Suppressor macrophage (primary cell): ENCODE data around the gene ALLC.
"Not testable (repeated sequence)": the region's sequence is repeated elsewhere in the genome, so short reads cannot be mapped to it uniquely, and the experiment has no call there.

Experiments used
- DNase-seq, 4 experiments: peaks; one replicate each; pipeline ENCODE4 v3.0.0-alpha.2; 2020 to 2022

The ALLC gene

DNA sequence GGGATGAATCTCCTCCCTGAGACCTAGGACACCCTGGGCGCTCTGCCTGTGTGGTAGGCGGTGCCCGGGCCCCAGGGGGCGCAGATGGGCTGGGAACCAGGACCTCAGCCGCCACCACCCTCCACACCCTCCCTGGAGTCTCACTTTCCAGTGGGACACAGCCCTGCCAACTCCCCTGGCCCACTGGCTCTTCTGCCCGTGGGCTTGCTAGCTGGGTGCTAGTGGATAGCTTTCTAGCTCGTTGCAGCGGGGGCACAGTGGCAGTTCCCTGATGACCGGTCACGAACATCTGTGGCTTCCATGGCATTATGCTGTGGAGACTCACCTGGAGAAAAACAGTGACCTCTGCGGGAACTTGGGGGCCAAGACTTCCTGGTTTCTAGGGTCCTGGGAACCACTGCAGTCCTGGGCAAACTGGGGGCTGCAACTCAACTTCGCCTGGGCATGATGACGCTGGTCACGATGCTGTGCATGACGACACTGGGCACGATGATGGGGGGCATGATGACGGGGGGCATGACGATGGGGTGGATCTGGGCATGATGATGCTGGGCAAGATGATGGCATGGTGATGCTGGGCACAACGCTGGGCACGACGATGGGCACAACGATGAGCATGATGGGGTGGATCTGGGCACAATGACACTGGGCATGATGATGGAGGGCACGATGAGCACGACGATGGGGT is 31.0 kb upstream of the ALLC start:
- no peak for DNase-seq

DNA sequence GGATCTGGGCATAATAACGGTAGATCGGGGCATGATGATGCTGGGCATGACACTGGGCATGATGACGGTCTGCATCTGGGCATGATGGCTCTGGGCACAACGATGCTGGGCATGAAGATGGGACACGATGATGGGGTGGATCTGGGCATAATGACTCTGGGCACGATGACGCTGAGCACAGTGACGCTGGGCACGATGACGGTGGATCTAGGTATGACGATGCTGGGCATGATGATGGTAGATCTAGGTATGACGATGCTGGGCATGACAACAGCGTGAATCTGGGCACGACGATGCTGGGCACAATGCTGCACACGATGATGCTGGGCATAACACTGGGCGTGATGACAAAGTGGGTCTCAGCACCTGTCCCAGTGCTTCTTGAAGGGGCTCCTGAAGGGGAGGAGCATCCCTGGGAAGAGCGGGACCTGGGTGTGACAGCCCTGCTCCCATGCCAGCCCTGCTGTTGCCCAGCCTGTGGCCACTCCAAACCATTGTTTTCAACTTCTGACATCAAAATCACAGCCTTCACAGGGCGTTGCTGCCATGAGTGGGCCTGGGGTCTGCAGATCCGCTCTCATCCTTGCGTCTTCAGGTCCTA is 30.4 kb upstream of the ALLC start:
- no peak for DNase-seq

DNA sequence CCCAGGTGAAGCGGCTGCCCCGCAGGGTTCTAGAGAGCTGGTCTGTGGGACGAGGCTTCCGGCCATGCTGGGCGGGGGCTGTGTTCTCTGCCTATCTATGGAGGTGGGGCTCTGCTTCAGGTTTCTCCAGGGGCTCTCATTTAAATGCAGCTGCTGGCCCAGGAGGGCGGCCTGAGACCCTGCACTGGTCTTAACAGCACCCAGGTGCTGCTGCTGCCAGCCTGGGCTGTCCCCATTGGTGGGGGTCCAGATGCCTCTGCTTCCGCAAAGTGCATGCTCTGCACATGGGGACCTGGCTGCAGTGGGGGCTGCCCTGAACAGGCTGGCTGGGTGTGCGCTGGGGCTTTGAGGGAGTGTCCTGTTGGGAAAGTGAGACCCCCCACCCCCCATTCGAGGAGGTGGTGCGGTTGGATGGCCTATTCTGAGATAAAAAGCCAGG is 29.7 kb upstream of the ALLC start:
- DNase-seq: no peak

DNA sequence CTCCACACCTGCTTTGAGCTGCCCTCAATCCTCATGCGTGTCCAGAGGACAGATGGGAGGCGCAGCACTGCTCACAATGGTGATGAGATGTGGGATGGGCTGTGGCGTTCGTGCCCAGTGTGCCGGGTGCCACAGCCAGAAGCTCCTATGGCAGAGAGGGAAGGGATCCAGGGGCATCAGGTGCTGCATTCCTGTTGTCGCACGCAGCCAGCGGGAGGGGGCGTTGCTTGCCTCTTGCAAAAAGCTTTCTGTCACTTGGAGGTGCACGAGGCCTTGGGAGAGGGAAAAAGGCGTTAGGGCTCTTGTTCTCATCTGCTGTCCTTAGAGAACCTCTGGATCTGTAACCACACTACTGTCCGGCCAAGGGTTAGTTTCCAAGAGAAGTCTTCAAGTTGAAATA is 29.2 kb upstream of the ALLC start:
- no peak for DNase-seq

DNA sequence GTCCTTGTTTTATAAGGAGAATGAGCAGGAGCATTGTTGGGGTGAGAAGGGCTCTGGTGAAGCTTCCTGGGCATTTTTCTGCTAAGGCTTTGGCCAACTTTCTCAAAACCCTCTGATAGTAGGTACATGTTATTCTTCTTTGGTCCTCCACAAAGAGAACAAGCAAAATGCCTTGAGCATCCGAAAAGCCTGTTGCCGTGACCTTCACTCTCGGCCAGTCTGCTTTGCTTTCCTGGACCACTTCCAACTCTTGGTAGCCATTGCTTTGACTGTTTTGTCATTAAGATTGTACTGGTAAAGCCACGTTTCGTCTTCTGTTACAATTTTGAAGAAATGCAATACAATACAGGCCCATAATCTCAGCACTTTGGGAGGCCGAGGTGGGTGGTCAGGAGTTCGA is 27.4 kb upstream of the ALLC start:
- no peak for DNase-seq

DNA sequence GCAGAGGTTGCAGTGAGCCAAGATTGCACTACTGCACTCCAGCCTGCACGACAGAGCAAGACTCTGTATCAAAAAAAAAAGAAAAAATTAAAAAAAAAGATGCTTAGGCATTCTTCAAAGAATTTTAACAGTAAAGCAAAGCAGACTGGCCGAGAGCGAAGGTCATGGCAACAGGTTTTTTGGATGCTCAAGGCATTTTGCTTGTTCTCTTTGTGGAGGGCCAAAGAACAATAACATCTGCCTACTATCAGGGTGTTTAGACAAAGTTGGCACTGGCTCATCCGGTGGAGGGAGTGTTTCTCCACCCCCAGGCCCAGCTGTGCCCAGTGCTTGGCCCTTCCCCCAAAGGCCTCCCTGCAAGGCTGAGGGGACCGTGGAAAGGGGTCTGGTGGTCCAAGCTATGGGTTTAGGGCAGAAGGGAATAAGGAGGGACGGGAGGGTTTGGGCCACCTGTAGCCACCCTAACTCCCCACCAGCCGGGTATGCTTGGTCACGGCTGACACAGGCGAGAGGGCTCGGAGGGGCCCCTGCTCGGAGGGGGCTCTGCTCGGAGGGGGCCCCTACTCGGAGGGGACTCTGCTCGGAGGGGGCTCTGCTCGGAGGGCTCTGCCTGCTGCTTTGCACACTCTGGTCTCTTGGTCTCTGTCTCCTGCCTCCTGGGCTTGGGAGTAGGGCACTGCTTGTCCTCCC is 26.7 kb upstream of the ALLC start:
- DNase-seq: no peak

DNA sequence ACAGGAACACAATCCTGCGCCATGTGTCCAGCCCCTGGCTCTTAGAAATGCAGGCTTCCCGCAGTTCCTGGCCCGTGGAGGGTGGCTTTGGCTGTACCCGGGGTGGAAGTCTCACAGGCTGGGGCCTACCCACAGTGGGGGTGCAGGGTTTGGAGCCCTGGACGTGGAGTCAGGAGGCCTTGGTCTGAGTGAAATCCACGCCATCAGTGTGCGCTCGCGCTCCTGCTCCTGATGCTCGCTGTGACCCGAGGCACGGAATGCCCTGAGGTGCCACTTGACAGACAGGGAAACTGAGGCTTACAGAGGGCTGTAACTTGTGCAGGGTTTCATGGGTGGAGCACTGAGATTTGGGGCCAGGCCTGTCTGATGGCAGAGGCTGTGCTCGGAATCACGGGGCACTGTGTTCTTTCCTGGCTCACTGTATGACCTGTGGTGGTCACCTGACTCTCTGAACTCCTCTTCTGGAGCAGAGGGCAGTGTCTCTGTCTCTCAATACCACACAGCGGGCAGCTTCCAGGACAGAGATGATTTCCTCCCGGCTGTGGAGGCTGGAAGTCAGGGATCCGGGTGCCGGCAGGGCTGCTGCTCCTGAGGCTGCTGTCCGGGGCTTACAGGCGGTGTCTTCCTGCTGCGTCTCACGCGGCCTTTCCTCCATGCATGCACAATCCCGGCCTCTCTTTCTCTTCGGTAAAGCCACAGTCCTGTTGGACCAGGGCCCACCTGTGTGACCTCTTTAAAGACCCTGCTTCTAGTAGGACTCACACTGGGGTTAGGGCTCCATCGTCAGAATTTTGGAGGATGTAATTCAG is 25.9 kb upstream of the ALLC start:
- no peak for DNase-seq

DNA sequence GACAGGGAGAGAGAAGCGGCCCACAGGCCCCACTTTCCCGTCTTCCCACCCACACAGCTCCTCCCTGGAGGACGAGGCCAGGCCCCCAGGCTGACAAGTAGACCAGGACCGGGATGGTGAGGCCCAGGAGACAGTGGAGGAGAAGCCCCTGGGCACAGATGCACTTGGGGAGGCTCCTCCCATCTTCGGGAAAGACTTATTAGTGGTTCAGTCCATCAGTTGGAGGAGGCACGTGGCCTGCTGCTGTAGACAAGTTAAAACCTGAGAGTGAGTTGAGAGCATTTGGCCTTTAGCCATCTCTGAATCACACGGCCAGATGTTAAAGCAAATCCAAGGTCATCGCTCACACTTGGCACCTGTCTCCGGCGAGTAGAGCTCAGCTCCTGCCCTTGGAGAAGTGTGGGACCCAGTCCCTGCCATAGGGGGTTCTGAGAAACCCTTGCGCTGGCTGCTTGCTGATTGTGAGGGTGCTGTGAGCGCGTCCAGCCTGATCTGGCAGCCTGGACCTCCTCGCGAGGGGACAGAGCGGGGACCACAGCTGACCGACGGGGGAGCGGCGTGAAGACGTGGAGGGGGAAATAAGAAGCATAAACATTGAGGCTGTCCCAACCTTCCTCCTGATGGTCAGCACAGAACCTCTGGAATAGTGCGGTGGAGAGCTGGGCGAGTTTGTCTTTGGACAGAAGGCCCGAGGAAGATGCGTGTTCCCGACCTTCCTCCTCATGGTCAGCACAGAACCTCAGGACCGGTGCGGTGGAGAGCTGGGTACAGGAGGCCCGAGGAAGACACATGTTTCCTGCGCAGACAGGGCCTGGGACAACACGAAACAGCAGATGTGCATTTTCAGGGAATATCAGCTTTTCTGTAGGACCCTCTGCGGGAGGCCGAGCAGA is 24.7 kb upstream of the ALLC start:
- DNase-seq: no peak

DNA sequence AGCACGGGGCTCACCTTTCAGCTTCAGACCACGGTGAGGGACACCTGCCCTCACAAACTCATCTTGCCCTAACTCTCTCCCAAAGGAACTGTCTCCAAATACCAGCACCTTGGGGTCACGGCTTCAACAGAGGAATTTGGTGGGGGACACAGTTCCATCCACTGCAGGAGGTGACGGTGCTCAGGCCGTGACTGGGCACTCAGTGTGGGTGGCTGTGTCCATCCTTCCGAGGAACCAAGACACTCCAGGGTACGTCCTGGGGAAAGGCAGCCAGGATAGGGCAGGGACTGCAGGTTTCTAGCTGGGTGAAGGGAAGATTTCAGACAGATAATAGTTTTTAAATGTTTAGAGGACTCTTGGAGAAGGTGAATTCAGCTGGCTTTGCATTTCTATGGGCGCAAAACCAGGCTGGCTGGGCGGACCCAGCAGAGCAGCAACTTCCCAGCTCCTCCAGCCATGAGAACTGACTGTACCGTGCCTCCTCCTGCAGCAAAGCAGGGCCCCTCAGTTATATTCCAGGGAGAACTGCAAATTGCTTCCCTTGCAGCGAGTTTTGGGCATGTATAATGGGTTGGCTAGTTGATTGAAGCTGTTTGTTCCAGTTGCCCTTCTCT is 23.9 kb upstream of the ALLC start:
- DNase-seq: no peak

DNA sequence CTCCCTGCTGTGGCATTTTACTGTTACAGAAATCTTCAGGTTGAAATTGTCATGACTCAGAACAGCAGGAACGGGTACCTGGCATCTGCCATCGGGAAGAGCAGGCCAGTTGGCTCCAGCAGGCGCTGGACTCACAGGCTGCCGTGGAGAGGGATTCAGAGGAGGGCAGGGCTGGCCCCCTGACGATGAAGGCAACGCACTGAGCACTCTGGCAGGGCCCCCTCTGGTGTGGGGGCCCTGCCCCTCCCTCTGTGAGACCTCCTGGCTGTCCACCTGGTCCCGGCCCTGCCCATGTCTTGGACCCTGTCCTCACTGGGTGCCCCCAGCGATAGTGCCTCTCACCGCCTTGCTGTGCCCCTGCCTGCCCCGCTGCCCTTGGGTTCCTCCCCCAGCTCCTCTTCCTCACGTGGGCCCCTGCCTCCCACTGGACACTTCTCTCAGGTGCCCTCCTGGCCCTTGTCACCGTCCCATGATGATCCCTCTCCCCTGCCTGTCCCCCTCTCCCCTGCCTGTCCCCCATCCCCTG is 23.3 kb upstream of the ALLC start:
- no peak for DNase-seq

DNA sequence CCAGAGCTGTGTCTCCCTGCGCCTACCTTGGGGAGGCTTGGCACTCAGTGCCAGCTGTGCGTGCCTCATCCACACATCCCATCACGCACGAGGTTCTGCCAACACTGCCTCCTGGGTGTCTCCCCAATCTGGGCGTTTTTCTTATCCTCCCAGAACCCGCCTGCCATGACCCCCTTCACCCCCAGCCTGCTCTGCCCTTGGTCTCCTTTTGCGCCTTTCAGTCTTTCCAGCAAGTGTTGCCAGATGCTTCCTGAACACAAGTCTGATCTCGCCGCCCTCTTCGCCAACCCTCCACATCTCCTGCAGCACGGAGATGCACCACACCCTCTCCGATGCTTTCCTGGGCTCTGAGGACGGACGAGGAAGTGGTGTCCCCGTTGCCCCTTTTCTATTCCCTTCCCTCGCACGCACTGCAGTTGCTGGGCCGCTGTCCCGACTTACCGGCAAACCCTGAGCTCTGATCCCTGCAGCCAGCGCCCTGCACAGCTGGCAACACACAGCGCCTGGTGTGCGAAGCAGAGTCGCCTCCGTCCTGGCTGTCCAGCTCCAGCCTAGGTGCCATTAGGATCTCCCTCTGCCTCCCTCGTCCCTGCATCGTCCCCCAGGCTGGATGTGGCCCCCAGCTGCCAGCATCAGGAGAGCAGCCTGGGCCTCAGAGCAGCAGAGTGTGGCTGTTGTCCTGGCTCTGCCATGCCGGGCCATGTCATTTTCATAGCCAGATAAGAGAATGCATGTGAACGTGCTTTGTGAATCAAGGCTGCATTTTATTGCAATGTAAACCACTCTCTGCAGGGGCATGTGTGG is 22.6 kb upstream of the ALLC start:
- DNase-seq: no peak

DNA sequence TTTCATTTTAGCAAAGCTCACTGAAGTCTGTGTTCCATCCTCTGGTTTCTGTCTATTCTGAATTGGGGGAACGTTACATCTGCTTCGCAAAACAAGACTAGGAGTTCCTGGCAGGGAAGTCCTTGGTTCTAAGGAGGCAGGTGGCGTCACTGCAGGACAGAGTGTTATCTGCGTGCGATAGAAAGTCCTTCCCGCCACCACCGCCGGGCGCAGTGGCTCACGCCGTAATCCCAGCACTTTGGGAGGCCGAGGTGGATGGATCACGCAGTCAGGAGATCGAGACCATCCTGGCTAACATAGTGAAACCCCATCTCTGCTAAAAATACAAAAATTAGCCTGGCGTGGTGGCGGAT is 22.0 kb upstream of the ALLC start:
- DNase-seq: not testable (repeated sequence)

DNA sequence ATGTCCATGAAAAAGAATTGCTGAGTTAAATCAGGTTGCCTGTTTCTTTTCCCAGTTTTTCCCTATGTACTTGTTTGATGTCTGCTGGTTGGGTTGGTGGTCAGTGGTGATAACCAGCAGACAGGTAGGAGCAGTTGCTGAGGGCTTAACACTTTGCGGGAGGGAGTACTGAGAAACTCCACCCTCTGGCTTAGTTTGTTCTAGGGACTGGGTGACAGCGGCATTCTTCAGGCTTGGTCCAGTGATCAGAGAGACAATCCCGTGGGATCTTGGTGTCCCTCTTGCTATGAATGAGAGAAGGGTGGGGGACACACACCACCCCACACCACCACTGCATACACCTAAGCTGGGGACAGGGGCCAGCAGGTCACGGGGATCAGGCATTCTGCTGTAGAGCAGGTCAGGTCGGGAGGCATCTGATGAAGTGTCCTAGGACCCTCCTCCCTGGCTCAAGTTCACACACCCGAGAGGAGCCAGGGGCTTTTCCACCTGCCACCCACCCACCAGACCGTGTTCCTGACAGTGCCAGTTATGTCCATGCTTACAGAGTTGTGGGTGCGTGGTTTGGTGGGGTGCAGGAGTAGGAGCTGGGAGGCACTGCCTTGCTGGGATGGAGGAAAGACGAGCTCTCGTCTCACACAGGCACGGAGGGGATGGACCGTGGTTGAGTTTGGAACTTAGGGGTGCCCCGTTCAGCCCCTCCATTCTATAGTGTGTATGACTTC is 21.3 kb upstream of the ALLC start:
- no peak for DNase-seq

DNA sequence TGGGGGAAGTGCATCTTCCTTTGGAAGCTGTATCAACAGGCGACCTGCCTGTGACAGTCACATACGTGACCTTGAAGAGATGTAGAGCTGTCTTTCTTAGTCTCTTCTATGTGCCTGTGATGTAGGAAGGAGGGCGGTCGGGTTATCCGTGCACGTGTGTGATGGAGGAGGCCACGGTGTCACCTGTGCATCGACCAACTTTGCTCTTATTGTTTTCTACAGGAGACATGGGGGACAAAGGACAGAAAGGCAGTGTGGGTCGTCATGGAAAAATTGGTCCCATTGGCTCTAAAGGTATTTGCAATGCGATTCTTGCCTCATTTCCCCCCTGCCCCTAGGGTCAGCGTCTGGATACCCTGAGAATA is 20.7 kb upstream of the ALLC start:
- no peak for DNase-seq

DNA sequence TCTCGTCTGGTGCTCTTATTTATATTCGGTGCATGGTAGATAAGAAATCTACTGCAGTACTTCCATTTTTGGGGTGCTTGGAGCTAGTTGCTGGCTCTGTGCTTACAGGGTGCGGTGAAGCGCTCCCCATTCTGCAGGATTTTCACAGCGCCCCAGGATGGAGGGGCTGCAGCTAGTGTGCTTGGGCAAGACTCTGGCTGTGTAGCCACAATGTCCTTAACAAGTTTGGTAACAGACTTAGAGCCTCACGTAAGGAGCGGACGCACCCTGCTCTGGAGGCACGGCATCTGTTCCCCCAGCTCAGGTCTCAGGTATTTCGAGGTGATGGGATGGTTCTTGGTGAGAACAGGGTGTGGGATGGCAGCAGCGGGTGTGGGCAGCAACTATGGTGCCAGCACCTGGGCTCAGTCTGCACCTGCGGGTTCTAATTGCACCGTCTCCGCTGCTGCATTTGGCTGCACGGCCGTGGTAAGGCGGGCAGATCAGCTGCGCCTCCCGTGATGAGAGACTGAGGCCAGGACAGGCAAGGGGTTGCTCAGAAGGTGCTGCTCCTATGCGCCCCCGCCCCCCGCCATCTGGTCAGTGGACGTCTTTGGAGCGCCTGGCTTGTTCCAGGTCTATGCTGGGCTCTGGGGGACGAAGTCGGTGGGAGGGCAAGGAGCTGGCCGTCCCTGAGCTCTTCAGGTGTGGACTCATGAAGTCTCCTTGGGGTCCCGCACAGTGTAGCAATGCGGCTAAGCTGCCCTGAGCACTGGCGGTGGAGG is 20.1 kb upstream of the ALLC start:
- DNase-seq: no peak

DNA sequence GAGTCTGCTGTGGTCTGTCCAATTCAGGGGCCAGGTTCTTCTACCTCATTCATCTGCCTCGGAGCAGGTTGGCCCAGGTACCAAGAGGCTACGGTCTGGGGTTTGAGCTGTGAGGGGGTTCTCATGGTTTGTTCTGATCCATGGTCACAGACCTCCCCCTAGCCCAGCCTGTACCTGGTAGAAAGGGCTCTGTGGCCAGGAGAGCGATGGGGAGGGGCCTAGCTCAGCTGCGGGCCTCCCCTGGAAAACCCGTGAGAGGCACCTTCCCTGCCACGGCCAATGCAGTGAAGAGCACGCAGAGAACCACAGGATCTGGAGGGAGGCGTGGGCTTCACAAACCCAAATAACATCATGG is 19.6 kb upstream of the ALLC start:
- DNase-seq: no peak

DNA sequence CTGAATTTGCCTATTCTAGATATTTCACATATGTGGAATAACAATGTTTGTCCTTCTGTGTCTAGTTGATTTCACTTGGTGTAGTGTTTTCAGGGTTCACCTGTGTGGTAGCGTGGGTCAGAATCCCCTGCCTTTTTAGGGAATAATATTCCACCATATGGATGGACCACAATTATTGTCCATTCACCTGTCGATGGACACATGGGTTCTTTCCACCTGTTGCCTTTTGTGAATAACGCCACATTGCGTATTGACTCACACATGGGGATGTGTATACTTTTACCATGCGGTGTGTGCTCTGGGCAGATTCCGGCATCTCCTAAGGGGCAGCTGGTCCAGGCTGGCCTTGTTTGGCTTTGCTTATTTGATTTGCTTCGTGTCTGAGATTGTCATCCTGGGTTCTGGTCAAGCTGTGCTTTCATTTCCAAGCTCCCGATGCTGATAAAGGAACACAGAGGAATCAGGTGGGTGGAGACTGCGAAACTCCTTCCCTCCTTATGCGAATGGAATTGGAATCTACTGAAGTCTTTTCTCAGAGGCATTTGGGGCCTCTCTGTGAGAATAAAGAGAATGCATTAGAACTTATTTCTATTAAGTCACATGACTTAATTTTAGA is 18.9 kb upstream of the ALLC start:
- DNase-seq: no peak

DNA sequence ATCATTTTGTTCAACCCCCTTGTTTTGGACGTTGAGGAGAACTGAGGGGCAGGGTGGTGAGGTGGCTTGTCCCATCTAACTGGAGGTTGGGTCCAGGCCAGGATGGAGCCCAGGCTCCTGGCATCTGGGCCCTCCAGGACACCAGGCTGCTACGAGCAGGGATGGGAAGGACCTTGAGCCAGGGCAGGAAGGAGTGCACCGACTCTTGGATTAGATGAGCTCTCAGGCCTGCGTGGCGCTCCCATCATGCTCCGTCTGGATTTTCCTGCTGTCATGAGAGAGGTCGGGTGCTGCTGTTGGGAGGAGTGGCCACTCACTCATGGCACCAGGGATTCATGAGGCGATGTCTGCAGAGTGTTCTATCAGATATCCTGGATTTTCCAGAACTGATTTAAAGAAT is 18.3 kb upstream of the ALLC start:
- DNase-seq: no peak

DNA sequence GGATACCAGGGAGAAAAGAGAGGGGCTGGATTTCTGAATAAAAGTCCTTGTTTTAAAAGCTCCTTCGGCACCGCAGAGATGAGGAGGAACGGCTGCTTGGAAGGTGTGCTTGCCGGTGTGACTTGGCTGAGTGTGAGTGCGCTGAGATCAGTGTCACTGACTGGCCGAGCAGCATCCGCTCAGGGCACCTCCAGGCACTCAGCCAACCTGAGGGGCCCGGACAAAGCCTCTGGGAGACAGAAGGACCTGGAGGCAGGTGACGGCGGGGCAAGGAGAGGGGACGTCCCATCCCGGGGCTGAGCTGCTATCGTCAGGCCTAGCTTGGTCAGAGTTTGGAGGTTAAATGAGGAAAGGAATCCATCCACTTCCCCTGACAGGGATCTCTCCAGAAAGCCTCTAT is 16.8 kb upstream of the ALLC start:
- no peak for DNase-seq
